ENCODE results near the gene HBQ1.

Gene HBQ1

GRCh38 chr16:178668-179015 is 1.6 kb upstream of the HBQ1 start:
- Histone ChIP-seq H2BK12ac (ENCODE audit: low read length) (no peak overlapping the region), H4K8ac (ENCODE audit: low read depth, low read length) (no peak overlapping the region), H3K18ac (ENCODE audit: low read length) (no peak overlapping the region), H3K36me3 (ENCODE audit: control insufficient read depth in 1 of 2, insufficient read depth in 2 of 2, low read length in 2 of 2) (peaks cover 0 to 6% of the 10 kb centered on the region in 2 experiments), H3K79me2 (ENCODE audit: control insufficient read depth, insufficient read depth, low read length, poor library complexity) (no peaks in the 10 kb centered on the region), H3K23ac (ENCODE audit: low read length) (no peak overlapping the region), H4K12ac (ENCODE audit: low read depth, low read length) (no peak overlapping the region), H3K79me1 (ENCODE audit: low read length) (no peaks in the 10 kb centered on the region), H3K27ac (ENCODE audit: low read depth, low read length) (no peak overlapping the region), H2BK5ac (ENCODE audit: low read depth, low read length, poor library complexity) (no peak overlapping the region), H3K9ac (ENCODE audit: low read length) (no peak overlapping the region), H3K9me3 (ENCODE audit: insufficient read depth, low read depth, low read length) (peaks cover 4% of the 10 kb centered on the region), H2AK5ac (ENCODE audit: low read length) (no peak overlapping the region), H3K4me1 (ENCODE audit: control insufficient read depth in 1 of 2, insufficient read depth in 2 of 2, low read length in 2 of 2) (peaks cover 5 to 11% of the 10 kb centered on the region in 2 experiments), H4K91ac (ENCODE audit: low read depth, low read length) (no peak overlapping the region), H2BK120ac (ENCODE audit: insufficient read depth, low read length, poor library complexity) (no peak overlapping the region), H3K4me2 (ENCODE audit: low read length) (no peak overlapping the region), H3K4me3 (ENCODE audit: low read depth, low read length) (no peak overlapping the region), H3K14ac (ENCODE audit: low read length) (no peak overlapping the region), H3K27me3 (ENCODE audit: insufficient read depth, low read length) (peaks cover 29% of the 10 kb centered on the region), H2AFZ (ENCODE audit: insufficient read depth, low read length, poor library complexity) (no peak overlapping the region), H3K4ac (ENCODE audit: low read depth, low read length) (no peak overlapping the region)
- peak in 1 of 2 donors; percentile 27 for DNase-seq
- no CpG with 5 or more reads among the region's 11 CpGs for WGBS (ENCODE audit: extremely low coverage, insufficient coverage, insufficient read length)

DNA sequence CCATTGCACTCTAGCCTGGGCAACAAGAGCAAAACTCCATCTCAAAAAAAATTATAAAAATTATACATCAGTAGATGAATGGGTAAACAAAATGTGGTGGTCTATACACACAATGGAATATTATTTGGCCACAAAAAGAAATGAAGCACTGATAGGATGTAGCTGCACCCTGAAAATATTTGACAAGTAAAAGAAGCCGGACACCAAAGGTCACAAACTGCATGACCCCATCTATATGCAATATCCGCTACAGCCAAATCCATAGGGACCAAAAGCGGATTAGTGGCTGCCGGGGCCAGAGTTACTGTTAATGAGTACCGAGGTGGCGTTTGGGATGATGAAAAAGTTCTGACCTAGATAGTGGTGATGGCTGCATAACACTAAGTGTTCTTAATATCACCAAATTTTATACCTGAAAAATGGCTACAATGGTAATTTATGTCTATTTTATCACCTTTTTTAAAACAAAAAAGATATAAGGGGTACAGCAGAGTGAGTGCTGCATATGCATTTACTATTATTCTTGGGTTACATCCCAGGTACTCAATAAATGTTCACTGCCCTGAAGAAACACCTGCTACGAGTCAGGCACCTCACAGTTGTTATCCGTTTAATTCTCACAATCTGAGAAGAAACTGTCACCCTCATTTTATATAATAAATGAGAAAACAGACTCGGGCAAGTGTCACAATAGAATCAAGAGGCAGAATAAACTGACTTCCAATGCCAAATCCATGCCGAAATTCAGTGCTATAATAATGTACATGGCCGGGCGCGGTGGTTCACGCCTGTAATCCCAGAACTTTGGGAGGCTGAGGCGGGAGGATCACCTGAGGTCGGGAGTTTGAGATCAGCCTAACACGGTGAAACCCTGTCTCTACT is 807 bp upstream of the HBQ1 start:
- Histone ChIP-seq H2BK5ac (ENCODE audit: low read depth, low read length, poor library complexity) (no peak overlapping the region), H3K14ac (ENCODE audit: low read length) (no peak overlapping the region), H3K9me3 (ENCODE audit: insufficient read depth, low read depth, low read length) (peaks cover 4% of the 10 kb centered on the region), H3K36me3 (ENCODE audit: control insufficient read depth in 1 of 2, insufficient read depth in 2 of 2, low read length in 2 of 2) (peaks cover 0 to 10% of the 10 kb centered on the region in 2 experiments), H3K4me2 (ENCODE audit: low read length) (no peak overlapping the region), H3K9ac (ENCODE audit: low read length) (no peak overlapping the region), H4K8ac (ENCODE audit: low read depth, low read length) (no peak overlapping the region), H3K27me3 (ENCODE audit: insufficient read depth, low read length) (peaks cover 28% of the 10 kb centered on the region), H3K4me3 (ENCODE audit: low read depth, low read length) (no peak overlapping the region), H4K91ac (ENCODE audit: low read depth, low read length) (no peak overlapping the region), H3K79me2 (ENCODE audit: control insufficient read depth, insufficient read depth, low read length, poor library complexity) (no peaks in the 10 kb centered on the region), H3K4ac (ENCODE audit: low read depth, low read length) (no peak overlapping the region), H2BK12ac (ENCODE audit: low read length) (no peak overlapping the region), H2AFZ (ENCODE audit: insufficient read depth, low read length, poor library complexity) (no peak overlapping the region), H2BK120ac (ENCODE audit: insufficient read depth, low read length, poor library complexity) (no peak overlapping the region), H3K27ac (ENCODE audit: low read depth, low read length) (no peak overlapping the region), H3K18ac (ENCODE audit: low read length) (no peak overlapping the region), H3K79me1 (ENCODE audit: low read length) (no peaks in the 10 kb centered on the region), H3K23ac (ENCODE audit: low read length) (no peak overlapping the region), H2AK5ac (ENCODE audit: low read length) (no peak overlapping the region), H4K12ac (ENCODE audit: low read depth, low read length) (no peak overlapping the region), H3K4me1 (ENCODE audit: control insufficient read depth in 1 of 2, insufficient read depth in 2 of 2, low read length in 2 of 2) (peaks cover 5 to 11% of the 10 kb centered on the region in 2 experiments)
- WGBS (ENCODE audit: extremely low coverage, insufficient coverage, insufficient read length), result no CpG with 5 or more reads among the region's 17 CpGs
- no peak for DNase-seq

DNA sequence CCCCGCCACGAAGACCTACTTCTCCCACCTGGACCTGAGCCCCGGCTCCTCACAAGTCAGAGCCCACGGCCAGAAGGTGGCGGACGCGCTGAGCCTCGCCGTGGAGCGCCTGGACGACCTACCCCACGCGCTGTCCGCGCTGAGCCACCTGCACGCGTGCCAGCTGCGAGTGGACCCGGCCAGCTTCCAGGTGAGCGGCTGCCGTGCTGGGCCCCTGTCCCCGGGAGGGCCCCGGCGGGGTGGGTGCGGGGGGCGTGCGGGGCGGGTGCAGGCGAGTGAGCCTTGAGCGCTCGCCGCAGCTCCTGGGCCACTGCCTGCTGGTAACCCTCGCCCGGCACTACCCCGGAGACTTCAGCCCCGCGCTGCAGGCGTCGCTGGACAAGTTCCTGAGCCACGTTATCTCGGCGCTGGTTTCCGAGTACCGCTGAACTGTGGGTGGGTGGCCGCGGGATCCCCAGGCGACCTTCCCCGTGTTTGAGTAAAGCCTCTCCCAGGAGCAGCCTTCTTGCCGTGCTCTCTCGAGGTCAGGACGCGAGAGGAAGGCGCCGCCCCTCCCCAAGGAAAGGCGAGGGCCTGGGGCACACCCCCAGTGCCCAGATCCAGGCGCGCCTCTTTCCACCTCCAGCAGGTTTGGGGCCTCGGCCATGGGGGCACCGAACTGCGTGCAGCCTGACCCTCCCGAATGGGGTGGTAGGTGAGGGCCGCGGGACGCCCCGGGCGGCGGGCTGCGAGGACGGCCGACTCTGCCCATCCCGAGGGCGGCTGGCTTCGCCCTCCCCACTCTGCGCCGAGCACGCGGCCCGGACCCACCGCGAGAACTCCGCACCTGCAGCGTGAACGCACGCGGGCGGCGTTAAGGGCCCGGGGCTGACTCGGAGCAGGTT is 664 bp downstream of the HBQ1 start:
- Histone ChIP-seq H3K27ac (ENCODE audit: low read depth, low read length) (no peak overlapping the region), H3K4ac (ENCODE audit: low read depth, low read length) (no peak overlapping the region), H2BK120ac (ENCODE audit: insufficient read depth, low read length, poor library complexity) (no peak overlapping the region), H3K9ac (ENCODE audit: low read length) (no peak overlapping the region), H3K79me2 (ENCODE audit: control insufficient read depth, insufficient read depth, low read length, poor library complexity) (no peaks in the 10 kb centered on the region), H4K12ac (ENCODE audit: low read depth, low read length) (no peak overlapping the region), H4K8ac (ENCODE audit: low read depth, low read length) (no peak overlapping the region), H3K4me2 (ENCODE audit: low read length) (peak overlapping the region; percentile 46), H2AFZ (ENCODE audit: insufficient read depth, low read length, poor library complexity) (no peak overlapping the region), H2BK5ac (ENCODE audit: low read depth, low read length, poor library complexity) (no peak overlapping the region), H3K79me1 (ENCODE audit: low read length) (no peaks in the 10 kb centered on the region), H3K14ac (ENCODE audit: low read length) (no peak overlapping the region), H2AK5ac (ENCODE audit: low read length) (no peak overlapping the region), H3K18ac (ENCODE audit: low read length) (no peak overlapping the region), H3K4me1 (ENCODE audit: control insufficient read depth in 1 of 2, insufficient read depth in 2 of 2, low read length in 2 of 2) (peaks cover 5 to 11% of the 10 kb centered on the region in 2 experiments), H3K4me3 (ENCODE audit: low read depth, low read length) (no peak overlapping the region), H3K23ac (ENCODE audit: low read length) (no peak overlapping the region), H4K91ac (ENCODE audit: low read depth, low read length) (no peak overlapping the region), H3K9me3 (ENCODE audit: insufficient read depth, low read depth, low read length) (peaks cover 4% of the 10 kb centered on the region), H3K27me3 (ENCODE audit: insufficient read depth, low read length) (peaks cover 16% of the 10 kb centered on the region), H3K36me3 (ENCODE audit: control insufficient read depth in 1 of 2, insufficient read depth in 2 of 2, low read length in 2 of 2) (peaks cover 9 to 21% of the 10 kb centered on the region in 2 experiments), H2BK12ac (ENCODE audit: low read length) (no peak overlapping the region)
- DNase-seq, result peak in 1 of 2 donors; percentile 79
- no CpG with 5 or more reads among the region's 89 CpGs for WGBS (ENCODE audit: extremely low coverage, insufficient coverage, insufficient read length)

DNA sequence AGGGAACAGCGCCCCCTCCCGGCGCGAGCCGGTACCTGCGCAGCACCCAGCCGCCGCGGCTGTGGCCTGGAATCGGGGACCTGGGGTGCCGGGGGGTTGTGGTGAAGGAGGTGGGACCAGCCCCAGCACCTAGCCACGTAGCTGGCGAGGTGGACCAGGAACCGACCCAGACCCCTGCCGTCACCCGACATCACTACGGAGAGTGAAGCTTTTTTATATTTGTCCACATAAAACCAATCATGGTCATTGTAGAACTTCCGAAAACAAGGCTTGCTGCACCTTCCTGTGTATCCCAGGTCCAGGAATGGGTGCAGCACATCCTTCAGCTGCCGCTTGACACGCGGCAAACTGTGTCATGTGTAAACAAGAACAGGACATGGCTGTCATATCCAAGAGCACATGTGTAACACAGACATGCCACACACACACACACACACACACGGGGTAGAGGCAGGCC is 1.3 kb downstream of the HBQ1 start:
- Histone ChIP-seq H3K79me1 (ENCODE audit: low read length) (no peaks in the 10 kb centered on the region), H2AFZ (ENCODE audit: insufficient read depth, low read length, poor library complexity) (no peak overlapping the region), H3K4ac (ENCODE audit: low read depth, low read length) (no peak overlapping the region), H4K91ac (ENCODE audit: low read depth, low read length) (no peak overlapping the region), H3K36me3 (ENCODE audit: control insufficient read depth in 1 of 2, insufficient read depth in 2 of 2, low read length in 2 of 2) (peaks cover 9 to 21% of the 10 kb centered on the region in 2 experiments), H3K4me3 (ENCODE audit: low read depth, low read length) (no peak overlapping the region), H2BK5ac (ENCODE audit: low read depth, low read length, poor library complexity) (no peak overlapping the region), H3K27me3 (ENCODE audit: insufficient read depth, low read length) (peaks cover 16% of the 10 kb centered on the region), H3K79me2 (ENCODE audit: control insufficient read depth, insufficient read depth, low read length, poor library complexity) (no peaks in the 10 kb centered on the region), H3K27ac (ENCODE audit: low read depth, low read length) (no peak overlapping the region), H2AK5ac (ENCODE audit: low read length) (no peak overlapping the region), H3K9me3 (ENCODE audit: insufficient read depth, low read depth, low read length) (peaks cover 4% of the 10 kb centered on the region), H2BK120ac (ENCODE audit: insufficient read depth, low read length, poor library complexity) (no peak overlapping the region), H3K4me2 (ENCODE audit: low read length) (peak overlapping the region; percentile 46), H4K12ac (ENCODE audit: low read depth, low read length) (no peak overlapping the region), H4K8ac (ENCODE audit: low read depth, low read length) (no peak overlapping the region), H3K14ac (ENCODE audit: low read length) (no peak overlapping the region), H3K18ac (ENCODE audit: low read length) (no peak overlapping the region), H3K4me1 (ENCODE audit: control insufficient read depth in 1 of 2, insufficient read depth in 2 of 2, low read length in 2 of 2) (peaks cover 5 to 11% of the 10 kb centered on the region in 2 experiments), H3K23ac (ENCODE audit: low read length) (no peak overlapping the region), H3K9ac (ENCODE audit: low read length) (no peak overlapping the region), H2BK12ac (ENCODE audit: low read length) (no peak overlapping the region)
- no CpG with 5 or more reads among the region's 22 CpGs for WGBS (ENCODE audit: extremely low coverage, insufficient coverage, insufficient read length)
- peak; percentile 48 to 49 for DNase-seq
